ENCODE data around the gene CDH4.
"Not testable (repeated sequence)": the region's sequence is repeated elsewhere in the genome, so short reads cannot be mapped to it uniquely, and the experiment has no call there.

Gene CDH4

DNA sequence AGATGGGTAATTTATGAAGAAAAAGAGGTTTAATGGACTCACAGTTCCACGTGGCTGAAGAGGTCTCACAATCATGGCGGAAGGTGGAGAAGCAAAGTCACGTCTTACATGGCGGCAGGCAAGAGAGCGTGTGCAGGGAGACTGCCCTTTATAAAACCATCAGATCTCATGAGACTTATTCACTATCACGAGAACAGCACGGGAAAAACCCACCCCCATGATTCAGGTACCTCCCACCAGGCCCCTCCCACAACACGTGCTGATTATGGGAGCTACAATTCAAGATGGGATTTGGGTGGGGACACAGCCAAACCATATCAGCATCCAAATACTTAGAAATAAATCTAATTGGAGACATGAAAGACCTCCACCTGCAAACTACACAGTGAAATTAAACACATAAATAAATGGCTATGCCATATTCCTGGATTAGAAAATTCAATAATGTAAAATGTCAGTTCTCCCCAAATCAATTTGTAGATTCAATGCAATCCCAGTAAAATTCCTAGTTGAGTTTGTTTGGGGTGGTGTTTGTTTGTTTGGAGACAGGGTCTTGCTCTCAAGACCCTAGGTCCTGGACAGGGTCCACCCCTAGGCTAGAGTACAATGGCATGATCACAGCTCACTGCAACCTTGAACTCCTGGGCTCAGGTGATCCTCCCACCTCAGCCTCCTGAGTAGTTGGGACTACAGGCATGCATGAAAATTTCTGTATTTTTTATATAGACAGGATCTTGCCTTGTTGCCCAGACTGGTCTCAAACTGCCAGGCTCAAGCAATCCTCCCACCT lies 712.0 kb downstream of the CDH4 start:
- DNase-seq: no peak

DNA sequence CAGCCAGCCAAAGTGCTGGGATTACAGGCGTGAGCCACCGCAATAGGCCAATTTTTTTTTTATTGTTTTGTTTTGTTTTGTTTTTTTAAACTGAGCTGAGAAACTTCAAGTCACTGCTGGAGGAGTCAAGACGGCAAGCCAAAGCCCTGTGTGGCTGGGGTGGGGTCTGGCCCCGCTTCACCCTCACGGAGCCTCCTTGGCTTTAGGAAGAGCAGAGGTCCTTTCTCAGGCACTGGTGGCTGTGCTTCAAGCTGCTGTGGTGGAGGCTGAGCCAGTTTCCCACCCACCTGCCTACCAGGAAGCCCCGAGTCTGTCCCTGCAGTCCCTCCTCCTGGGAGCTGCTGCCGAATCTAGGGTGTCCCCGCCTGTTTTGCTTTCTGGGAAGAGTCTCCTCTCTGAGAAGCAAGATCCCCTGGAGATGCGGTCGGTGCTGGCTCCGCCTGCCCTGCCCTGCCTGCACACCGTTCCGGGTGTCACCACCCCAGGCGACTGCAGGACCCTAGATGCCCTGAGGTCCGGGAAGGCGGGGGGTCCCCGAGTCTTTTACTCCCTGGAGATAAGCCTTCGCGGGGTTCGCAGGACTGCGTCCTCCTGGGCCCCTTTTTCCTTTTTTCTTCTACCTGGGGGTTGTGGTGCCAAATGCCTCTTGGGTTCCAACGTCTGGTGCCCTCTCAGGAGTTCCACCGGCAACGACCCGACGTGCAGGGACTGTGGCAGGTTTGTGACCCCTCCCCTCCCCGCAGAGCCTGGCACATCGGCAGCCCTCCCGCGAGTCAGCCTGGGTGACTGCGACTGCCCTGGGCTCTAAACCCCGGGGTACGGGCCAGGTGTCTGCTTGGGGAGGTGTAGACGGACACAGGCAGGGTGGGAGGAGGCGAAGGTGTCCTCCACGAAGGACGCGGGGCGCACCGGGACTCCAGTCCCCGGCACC lies 712.9 kb downstream of the CDH4 start:
- no peak for DNase-seq

GRCh38 chr20:61965606-61966491 lies 713.8 kb downstream of the CDH4 start:
- DNase-seq: no peak

DNA sequence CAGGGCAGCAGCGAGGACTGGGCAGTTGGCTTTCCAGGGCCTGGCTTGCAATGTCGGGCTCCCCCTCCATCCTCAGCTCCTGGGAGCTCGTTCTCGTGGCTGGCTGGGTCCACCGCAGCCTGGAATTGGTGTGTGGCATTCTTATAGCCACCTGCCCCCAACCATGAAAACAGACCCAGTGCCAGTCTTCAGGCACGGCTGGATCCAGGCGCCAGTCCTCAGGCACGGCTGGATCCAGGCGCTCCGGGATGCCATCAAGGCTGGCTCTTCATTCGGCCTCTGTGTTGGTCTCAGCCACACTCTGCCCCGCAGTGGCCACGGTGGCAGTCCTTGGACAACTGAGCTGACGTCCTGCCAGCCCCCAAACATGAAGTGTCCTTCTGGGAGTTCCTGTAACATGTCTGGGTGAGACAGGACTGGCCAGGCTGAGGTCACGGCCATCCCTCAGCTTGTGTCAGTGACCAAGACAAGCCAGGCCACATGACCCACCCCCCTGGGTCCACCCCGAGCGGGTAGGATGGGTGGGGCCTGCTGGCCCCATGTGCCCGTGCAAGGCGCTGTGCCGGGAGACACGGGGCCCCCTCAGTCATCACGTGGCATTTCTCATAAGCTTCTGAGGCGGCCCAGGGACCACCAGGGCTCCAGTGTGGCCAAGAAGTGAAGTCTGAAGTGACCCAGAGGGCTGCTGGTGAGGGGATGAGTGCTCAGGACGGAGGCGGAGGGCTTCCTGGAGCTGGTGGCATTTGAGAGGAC lies 714.6 kb downstream of the CDH4 start:
- DNase-seq: no peak

DNA sequence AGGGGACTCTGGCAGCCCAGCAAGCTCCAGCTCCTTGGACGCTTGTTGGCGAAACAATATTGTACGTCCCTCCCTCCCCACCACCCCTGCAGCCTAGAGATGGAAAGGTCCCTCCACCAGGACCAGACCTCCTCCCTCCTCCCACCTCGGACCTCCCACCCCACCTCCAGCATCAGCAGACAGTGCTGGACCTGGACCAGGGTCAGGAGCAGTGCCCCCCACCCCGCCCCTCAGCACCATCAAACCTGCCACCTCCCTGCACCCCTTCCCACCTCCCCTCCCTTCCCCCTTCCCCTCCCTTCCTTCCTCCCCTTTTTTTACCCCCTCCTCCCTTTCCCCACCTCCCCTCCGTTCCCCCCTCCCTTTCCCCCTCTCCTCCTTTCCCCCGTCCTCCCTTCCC lies 715.2 kb downstream of the CDH4 start:
- DNase-seq: no peak

DNA sequence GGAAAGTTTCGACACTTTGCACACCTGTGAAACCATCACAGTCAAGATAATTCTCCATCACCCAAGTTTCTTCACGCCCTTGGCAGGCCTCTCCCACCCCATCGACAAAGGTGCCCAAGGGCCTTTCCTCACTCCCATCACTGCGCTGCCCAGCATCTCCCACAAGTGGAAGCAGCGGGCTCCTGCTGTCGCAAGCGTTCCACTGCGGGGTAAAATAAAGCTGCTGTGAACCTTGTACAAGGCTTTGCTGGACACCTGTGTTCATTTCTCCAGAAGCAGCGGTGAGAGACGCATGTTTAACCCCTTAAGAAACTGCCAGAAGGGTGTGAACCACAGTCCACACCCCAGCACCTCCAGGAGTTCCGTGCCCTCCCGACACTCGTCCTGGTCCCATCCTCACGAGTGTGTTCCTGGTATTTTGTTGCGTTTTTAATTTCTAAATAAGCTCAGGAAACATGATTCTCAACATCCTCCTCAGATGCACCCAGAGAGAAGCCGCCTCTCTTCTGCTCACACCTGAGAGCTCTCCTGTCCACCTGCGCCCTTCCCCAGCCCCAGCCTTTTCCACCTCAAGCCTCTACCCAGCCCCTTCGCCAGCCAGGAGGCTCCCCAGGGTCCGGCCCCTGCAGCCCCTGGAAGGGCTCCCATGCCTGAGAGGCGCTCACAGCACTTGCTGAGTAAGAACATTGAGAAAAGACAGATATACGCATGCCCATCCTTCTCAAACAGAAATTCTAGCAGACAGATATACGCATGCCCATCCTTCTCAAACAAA lies 716.2 kb downstream of the CDH4 start:
- DNase-seq: no peak

GRCh38 chr20:61968932-61969331 lies 716.9 kb downstream of the CDH4 start:
- DNase-seq: no peak

DNA sequence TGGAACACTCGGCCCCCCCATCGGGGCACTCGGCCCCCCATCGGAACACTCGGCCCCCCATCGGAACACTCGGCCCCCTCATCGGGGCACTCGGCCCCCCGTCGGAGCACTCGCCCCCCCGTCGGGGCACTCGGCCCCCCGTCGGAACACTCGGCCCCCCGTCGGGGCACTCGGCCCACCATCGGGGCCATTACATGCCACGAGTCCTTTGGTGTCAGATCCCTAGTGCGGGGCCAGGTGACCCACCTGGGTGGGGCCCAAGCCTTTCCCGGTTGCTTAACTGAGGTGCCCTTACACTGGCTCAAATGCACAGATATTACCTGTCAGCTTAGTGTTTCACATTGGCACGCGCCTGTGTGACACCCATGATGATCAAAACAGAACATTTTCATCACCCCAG lies 717.7 kb downstream of the CDH4 start:
- no peak for DNase-seq

GRCh38 chr20:61970357-61970756 lies 718.3 kb downstream of the CDH4 start:
- DNase-seq: no peak

- DNase-seq: not testable (repeated sequence)
These were observed 719.5 kb downstream of the CDH4 start for GRCh38 chr20:61971595-61971994.

DNA sequence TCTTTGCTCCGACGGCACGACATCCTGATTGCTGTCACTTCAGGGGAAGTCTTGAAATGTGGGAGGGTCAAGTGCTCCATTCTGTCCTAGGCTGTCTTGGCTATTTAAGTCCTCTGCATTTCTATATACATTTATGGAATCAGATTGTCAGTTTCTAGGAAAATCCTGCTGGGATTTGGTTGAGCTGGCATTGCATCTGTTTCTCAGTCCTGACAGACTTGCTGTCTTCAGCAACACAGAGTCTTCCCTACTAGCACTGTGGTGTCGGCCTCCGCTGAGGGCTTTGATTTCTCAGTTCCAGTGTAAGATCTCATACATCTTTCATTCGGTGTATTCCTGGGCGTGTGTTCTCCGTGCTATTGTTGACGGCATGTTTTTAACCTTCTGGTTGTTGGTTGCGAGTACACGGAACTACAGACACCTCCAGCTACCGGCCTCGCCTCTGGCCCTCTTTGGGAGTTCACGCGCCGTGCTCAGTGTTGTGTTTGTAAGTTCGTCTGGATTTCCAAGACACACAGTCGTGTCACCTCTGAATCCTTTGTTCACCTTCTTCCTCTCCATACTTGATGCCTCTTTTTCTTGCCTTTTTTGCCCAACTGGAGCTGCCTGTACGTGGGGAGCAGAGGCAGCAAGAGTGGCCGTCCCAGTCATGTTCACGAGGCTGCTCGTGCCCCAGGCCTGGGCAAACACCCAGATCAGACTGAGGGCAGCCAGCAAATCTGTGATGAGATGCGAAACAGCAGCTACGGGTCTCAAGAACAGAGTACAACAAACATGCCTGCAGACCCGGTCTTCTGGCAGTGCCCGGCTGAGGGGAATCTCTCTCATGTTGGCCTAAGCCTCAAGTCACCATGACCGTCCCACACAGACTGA lies 720.8 kb downstream of the CDH4 start:
- no peak for DNase-seq

DNA sequence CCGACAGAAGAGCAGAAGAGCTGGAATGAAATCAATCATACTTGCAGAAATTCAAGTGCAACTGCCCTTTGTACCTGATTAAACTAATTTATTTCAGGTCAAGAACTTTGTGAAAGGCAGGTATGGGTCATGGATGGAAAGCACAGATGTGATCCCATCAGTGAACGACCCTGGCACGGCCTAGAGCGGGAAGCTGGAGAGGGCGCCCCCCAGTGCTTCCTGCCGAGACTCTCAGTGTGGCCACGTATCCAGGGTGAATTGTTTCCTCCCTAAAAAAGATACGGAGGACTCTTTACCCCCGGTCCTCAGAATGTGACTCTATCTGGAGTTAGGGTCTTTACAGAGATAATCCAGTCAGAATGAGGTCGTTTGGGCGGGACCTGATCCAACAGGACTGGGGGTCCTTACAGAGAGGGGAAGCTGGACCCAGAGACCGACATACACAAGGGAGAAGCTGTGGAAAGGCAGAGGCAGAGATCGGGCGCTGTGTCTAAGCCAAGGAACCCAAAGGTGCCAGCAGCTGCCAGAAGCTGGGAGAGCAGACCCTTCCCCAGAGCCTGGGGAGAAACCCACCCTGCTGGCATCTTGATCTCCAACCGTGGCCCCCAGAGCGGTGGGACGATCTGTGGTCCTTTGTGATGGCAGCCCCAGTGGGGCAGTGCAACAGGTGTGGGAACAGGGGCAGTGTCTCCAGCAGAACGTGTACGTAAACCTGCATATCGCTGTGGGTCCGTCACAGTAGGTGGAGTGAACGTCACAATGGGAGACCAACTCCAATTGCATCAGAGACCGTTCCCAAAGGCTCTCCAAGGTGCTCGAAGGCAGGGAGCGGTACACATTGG lies 721.7 kb downstream of the CDH4 start:
- DNase-seq: no peak

- no peak for DNase-seq
These were observed 722.2 kb downstream of the CDH4 start for GRCh38 chr20:61974357-61974665.

DNA sequence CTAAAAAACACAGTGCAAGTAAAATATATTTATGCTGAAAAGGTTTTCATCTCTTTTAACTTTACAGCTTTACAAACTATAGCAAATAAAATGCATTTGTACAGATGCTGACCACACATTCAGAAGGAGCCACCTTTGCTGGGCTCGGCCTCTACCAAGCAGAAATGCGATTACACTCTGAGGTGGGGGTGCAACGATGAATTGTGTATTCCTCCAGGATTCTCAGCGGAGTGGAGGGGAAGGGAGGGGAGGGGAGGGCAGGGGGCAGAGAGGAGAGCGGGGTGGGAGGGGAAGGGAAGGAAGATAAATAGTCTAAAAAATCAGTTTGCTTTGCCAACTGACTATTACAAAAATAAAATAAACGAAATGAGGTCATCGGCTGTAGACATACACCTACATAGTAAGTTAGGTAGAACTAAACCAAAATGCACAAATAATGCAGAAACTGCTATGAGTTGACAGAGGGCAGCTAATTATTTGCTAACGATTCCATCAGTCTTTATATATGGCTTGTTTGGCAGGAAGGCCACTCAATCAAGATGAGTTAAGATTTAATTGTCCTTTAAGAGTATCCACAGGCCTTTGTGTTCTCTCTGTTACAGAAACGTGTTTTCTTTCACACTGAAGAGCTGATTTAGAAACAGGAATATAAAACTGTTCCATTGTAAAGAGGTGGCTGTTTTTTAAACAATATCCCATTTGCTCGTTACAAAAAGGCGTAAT lies 723.5 kb downstream of the CDH4 start:
- DNase-seq: no peak

GRCh38 chr20:61976263-61976643 lies 724.2 kb downstream of the CDH4 start:
- no peak for DNase-seq

GRCh38 chr20:61976644-61977418 lies 724.8 kb downstream of the CDH4 start:
- no peak for DNase-seq

DNA sequence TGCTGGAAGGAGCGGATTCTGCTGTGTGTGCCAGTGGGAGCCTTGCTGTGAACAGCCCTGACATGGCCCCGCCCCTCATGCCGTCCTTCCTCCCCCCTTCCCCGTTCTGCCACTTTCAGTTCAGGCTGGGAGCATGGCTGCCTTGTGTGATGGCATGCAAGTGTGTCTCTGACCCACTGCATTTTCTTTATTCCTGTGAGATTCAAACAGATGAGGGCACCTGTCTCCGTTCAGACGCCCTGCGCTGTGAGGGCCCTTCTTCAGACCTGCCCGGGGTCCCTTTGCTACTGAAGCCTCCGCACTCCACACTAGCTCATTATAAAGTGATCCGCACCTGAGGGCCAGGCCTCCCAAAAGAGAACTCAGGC lies 725.3 kb downstream of the CDH4 start:
- no peak for DNase-seq

GRCh38 chr20:61978491-61978890 lies 726.4 kb downstream of the CDH4 start:
- no peak for DNase-seq
